B cell (primary cell): Measurements from ENCODE around the gene NEO1. TPM values are rescaled to one million over a fixed set of nuclear protein-coding genes. Genes with fewer than 3 reads are reported as not detected.

ENCODE experiments used
- ATAC-seq: fragments of 200-7000 bp; cut with Tn5 transposase; one replicate; pipeline ENCODE4 v1.10.0; 2021; ENCODE audit warnings: low read depth, mild to moderate bottlenecking, moderate number of reproducible peaks, moderate library complexity
- CTCF ChIA-PET: fragments of 350-600 bp; sonication (Branson Sonifier 250); formaldehyde crosslinking; loops from one replicate; lab custom pipeline; 2021; ENCODE audit warnings: antibody characterized with exemption, inconsistent platforms; lab: Charles Lee
- POLR2A ChIA-PET: fragments of 350-600 bp; sonication (Branson Sonifier 250); formaldehyde crosslinking; loops from one replicate; lab custom pipeline; 2021; ENCODE audit warnings: antibody characterized with exemption; lab: Charles Lee
- DNase-seq: peaks from one replicate; pipeline ENCODE4 v3.0.0; 2013
- H2AFZ ChIP-seq: 2 replicates; pipeline ENCODE4 v1.6.1; 2012; ENCODE audit warnings: mild to moderate bottlenecking, low read depth, low read length; ENCODE audit not compliant: insufficient read depth, poor library complexity, severe bottlenecking
- H3K27ac ChIP-seq, 2 donors: 1 replicate in 1 of 2; 2 replicates in 1 of 2; pipeline ENCODE4 v1.5.1; 2012 to 2013; ENCODE audit warnings: low read length in 2 of 2, mild to moderate bottlenecking in 2 of 2, moderate library complexity in 1 of 2
- H3K27me3 ChIP-seq, 4 experiments: fragments of 200-600 bp in 1 of 4; sonication (generic) in 1 of 4; replicated peaks in 1 of 4; 1 replicate in 2 of 4; 2 replicates in 2 of 4; pipeline versions ENCODE4 v1.6.1 to v1.7.0; 2013 to 2016; ENCODE audit warnings: low read length in 3 of 4, mild to moderate bottlenecking in 2 of 4, mixed read lengths in 1 of 4, moderate library complexity in 1 of 4; ENCODE audit not compliant: insufficient read depth in 4 of 4, control insufficient read depth in 3 of 4; ENCODE audit errors: control extremely low read depth in 1 of 4
- H3K36me3 ChIP-seq, 2 experiments: replicated peaks in 1 of 2; 1 replicate in 1 of 2; 2 replicates in 1 of 2; pipeline versions ENCODE4 v1.6.1 to v1.7.1; 2013; ENCODE audit warnings: low read length in 1 of 2; ENCODE audit not compliant: insufficient read depth in 2 of 2, control insufficient read depth in 1 of 2; ENCODE audit errors: control extremely low read depth in 1 of 2, extremely low read depth in 1 of 2
- H3K4me1 ChIP-seq, 2 donors: fragments of 200-600 bp in 1 of 2; sonication (generic) in 1 of 2; 1 replicate in 1 of 2; 2 replicates in 1 of 2; pipeline versions ENCODE4 v1.5.1 to v1.6.1; 2013 to 2017; ENCODE audit warnings: low read length in 2 of 2; ENCODE audit not compliant: control insufficient read depth in 2 of 2, insufficient read depth in 2 of 2
- H3K4me2 ChIP-seq: replicated peaks from 2 replicates; pipeline ENCODE3; 2012; ENCODE audit warnings: mild to moderate bottlenecking, low read depth, low read length; ENCODE audit not compliant: poor library complexity, severe bottlenecking
- H3K4me3 ChIP-seq, 5 experiments: fragments of 200-600 bp in 1 of 5; sonication (generic) in 1 of 5; 1 replicate in 3 of 5; 2 replicates in 2 of 5; pipeline versions ENCODE4 v1.5.1 to v1.7.0; 2011 to 2016; ENCODE audit warnings: low read length in 4 of 5, mild to moderate bottlenecking in 4 of 5, low read depth in 2 of 5, control low read depth in 1 of 5, moderate library complexity in 1 of 5; ENCODE audit not compliant: insufficient read depth in 1 of 5; ENCODE audit errors: control extremely low read depth in 1 of 5, extremely low read depth in 1 of 5
- H3K79me2 ChIP-seq: fragments of 200-600 bp; sonication (generic); one replicate; pipeline ENCODE4 v1.6.0; 2016; ENCODE audit warnings: low read length; ENCODE audit not compliant: control insufficient read depth, insufficient read depth
- H3K9ac ChIP-seq: fragments of 200-600 bp; sonication (generic); 2 replicates; pipeline ENCODE4 v1.6.1; 2017; ENCODE audit warnings: mild to moderate bottlenecking, low read length, moderate library complexity
- H3K9me3 ChIP-seq, 3 donors: one replicate each; pipeline versions ENCODE4 v1.6.1 to v1.7.1; 2013; ENCODE audit warnings: low read length in 2 of 3; ENCODE audit not compliant: control insufficient read depth in 2 of 3, insufficient read depth in 1 of 3; ENCODE audit errors: control extremely low read depth in 1 of 3
- H4K20me1 ChIP-seq: 2 replicates; pipeline ENCODE4 v1.6.0; 2012; ENCODE audit warnings: mild to moderate bottlenecking, low read length; ENCODE audit not compliant: insufficient read depth, control insufficient read depth, poor library complexity, severe bottlenecking
- H3K27ac Mint-ChIP-seq: one replicate; pipeline ENCODE4 v1.8.0; 2021; ENCODE audit warnings: mixed read lengths
- H3K27me3 Mint-ChIP-seq: one replicate; pipeline ENCODE4 v1.8.0; 2021; ENCODE audit warnings: mixed read lengths
- H3K4me1 Mint-ChIP-seq: one replicate; pipeline ENCODE4 v1.8.0; 2021; ENCODE audit warnings: mixed read lengths
- H3K4me3 Mint-ChIP-seq: one replicate; pipeline ENCODE4 v1.8.0; 2021; ENCODE audit warnings: mixed read lengths
- H3K9me3 Mint-ChIP-seq: one replicate; pipeline ENCODE4 v1.8.0; 2022; ENCODE audit warnings: mixed read lengths; ENCODE audit not compliant: insufficient read depth
- CTCF ChIP-seq: fragments of 200-600 bp; IDR thresholded peaks from one replicate; pipeline ENCODE4 v1.8.0; 2022; ENCODE audit warnings: antibody characterized with exemption, mild to moderate bottlenecking
- EZH2 ChIP-seq: IDR thresholded peaks from 2 replicates; pipeline ENCODE4 v1.6.1; 2012; ENCODE audit warnings: borderline replicate concordance, low read depth, mild to moderate bottlenecking, moderate library complexity, low read length; ENCODE audit not compliant: insufficient read depth, poor library complexity, severe bottlenecking
- WGBS: methylation state at CpG from one replicate; pipeline ENCODE4 v1.1.5; 2013; ENCODE audit warnings: missing lambda C conversion rate; ENCODE audit not compliant: insufficient coverage; 5-methylcytosine and 5-hydroxymethylcytosine counted together
- intact Hi-C: fragments of 100-400 bp; cut with micrococcal nuclease; formaldehyde crosslinking; loops from one replicate; pipeline ENCODE4 v1.10.0; 2022
- polyA plus RNA-seq: library from polyadenylated mRNA; depleted of rRNA; stranded (reverse); fragments of >200 nt; gene quantifications from 2 replicates; pipeline ENCODE4 v1.2.3, GENCODE V29; 2012
- total RNA-seq, 2 donors: library from RNA; stranded (reverse); fragments of 120-200 nt in 1 of 2; gene quantifications; 1 replicate in 1 of 2; 2 replicates in 1 of 2; pipeline versions ENCODE4 v1.2.3 to v1.2.4, GENCODE V29; 2013 to 2022

Gene NEO1
- total and polyA plus RNA-seq, 2 donors (not counting 1 experiment from before 2014, with no cell fraction given), result 1.3 to 3.9 TPM

GRCh38 chr15:73019154-73019553 lies 33.1 kb upstream of the NEO1 start:
- intact Hi-C loops, result no loop called here

GRCh38 chr15:73019601-73020146 lies 32.6 kb upstream of the NEO1 start:
- TF ChIP-seq CTCF, result no peak
- TF ChIP-seq EZH2, result no peak
- Histone ChIP-seq H3K79me2 (no peaks in the 10 kb centered on the region), H2AFZ (no peak overlapping the region), H3K4me2 (no peak overlapping the region), H3K9ac (no peak overlapping the region), H3K27ac (no peak overlapping the region), H3K4me1 (no peaks in the 10 kb centered on the region), H3K4me3 (no peak overlapping the region), H4K20me1 (no peaks in the 10 kb centered on the region), H3K36me3 (no peaks in the 10 kb centered on the region), H3K27me3 (peaks cover 0 to 5% (median 1%) of the 10 kb centered on the region in 4 experiments), H3K9me3 (no peaks in the 10 kb centered on the region)
- Mint-ChIP-seq H3K27me3 (peaks cover 35% of the 10 kb centered on the region), H3K4me1 (no peaks in the 10 kb centered on the region), H3K9me3 (no peaks in the 10 kb centered on the region), H3K4me3 (no peak overlapping the region), H3K27ac (no peak overlapping the region)
- ATAC-seq, result no peak
- ChIA-PET POLR2A (no interaction called here), CTCF (no interaction called here)
- 83% methylated on average over 2 of the region's 2 CpGs for WGBS
- no peak for DNase-seq
- intact Hi-C loops, result no loop called here

More at GRCh38 chr15:73019154-73019553, 33.1 kb upstream of the NEO1 start:
- Histone ChIP-seq H4K20me1 (no peaks in the 10 kb centered on the region), H3K36me3 (no peaks in the 10 kb centered on the region), H3K9me3 (no peaks in the 10 kb centered on the region), H3K4me1 (no peaks in the 10 kb centered on the region), H3K9ac (no peak overlapping the region), H3K27me3 (peaks cover 0 to 3% (median 1%) of the 10 kb centered on the region in 4 experiments), H3K4me3 (no peak overlapping the region), H3K27ac (no peak overlapping the region), H2AFZ (no peak overlapping the region), H3K4me2 (no peak overlapping the region), H3K79me2 (no peaks in the 10 kb centered on the region)
- Mint-ChIP-seq H3K27me3 (peaks cover 35% of the 10 kb centered on the region), H3K27ac (no peak overlapping the region), H3K4me1 (no peaks in the 10 kb centered on the region), H3K4me3 (no peak overlapping the region), H3K9me3 (no peaks in the 10 kb centered on the region)
- DNase-seq (no peak), ATAC-seq (no peak)
- 92% methylated on average over 2 of the region's 3 CpGs for WGBS
- no peak for TF ChIP-seq EZH2
- no peak for TF ChIP-seq CTCF
- CTCF ChIA-PET, result no interaction called here
- POLR2A ChIA-PET, result no interaction called here
